HEK293T (cell line): ENCODE measurements around the gene HDAC11.
"Not testable (repeated sequence)": the region's sequence is repeated elsewhere in the genome, so short reads cannot be mapped to it uniquely, and the experiment has no call there.

Experiments
- CTCF ChIA-PET: fragments of 350-600 bp; formaldehyde crosslinking; extraction: SDS; loops from one replicate; lab custom pipeline; 2021; ENCODE audit warnings: antibody characterized with exemption, inconsistent platforms; lab: Yijun Ruan, JAX
- POLR2A ChIA-PET: fragments of 350-600 bp; formaldehyde crosslinking; extraction: SDS; loops from one replicate; lab custom pipeline; 2020; ENCODE audit warnings: antibody characterized with exemption, inconsistent platforms; lab: Yijun Ruan, JAX
- DNase-seq: peaks from one replicate; pipeline ENCODE4 v3.0.0; 2012; ENCODE audit warnings: mixed read lengths; ENCODE audit errors: extremely low spot score
- ARNT ChIP-seq: fragments of 450-650 bp; IDR thresholded peaks from 2 replicates; pipeline ENCODE4 v1.6.1; 2017; ENCODE audit warnings: mild to moderate bottlenecking
- BHLHE40 ChIP-seq: fragments of 450-650 bp; IDR thresholded peaks from 2 replicates; pipeline ENCODE4 v1.6.1; 2016; ENCODE audit warnings: mild to moderate bottlenecking, moderate library complexity, borderline replicate concordance
- CTBP1 ChIP-seq: fragments of 450-650 bp; IDR thresholded peaks from 2 replicates; pipeline ENCODE4 v1.6.1; 2016; ENCODE audit warnings: borderline replicate concordance
- ELF4 ChIP-seq: fragments of 450-650 bp; IDR thresholded peaks from 2 replicates; pipeline ENCODE4 v1.6.1; 2017; ENCODE audit warnings: antibody characterized with exemption
- FOXA1 ChIP-seq: fragments of 450-650 bp; IDR thresholded peaks from 2 replicates; pipeline ENCODE4 v1.6.1; 2016; ENCODE audit warnings: mild to moderate bottlenecking
- FOXK2 ChIP-seq: fragments of 450-650 bp; IDR thresholded peaks from 2 replicates; pipeline ENCODE4 v1.6.1; 2016; ENCODE audit warnings: mild to moderate bottlenecking
- FOXM1 ChIP-seq: fragments of 450-650 bp; IDR thresholded peaks from 2 replicates; pipeline ENCODE4 v1.6.1; 2017; ENCODE audit warnings: mild to moderate bottlenecking, borderline replicate concordance
- HDGF ChIP-seq: fragments of 450-650 bp; IDR thresholded peaks from 2 replicates; pipeline ENCODE4 v1.6.1; 2017; ENCODE audit warnings: antibody characterized with exemption, borderline replicate concordance
- L3MBTL2 ChIP-seq: fragments of 450-650 bp; conservative IDR thresholded peaks from 2 replicates; pipeline ENCODE4 v1.6.1; 2016; ENCODE audit warnings: mild to moderate bottlenecking
- LEF1 ChIP-seq: fragments of 450-650 bp; IDR thresholded peaks from 2 replicates; pipeline ENCODE4 v1.6.1; 2017; ENCODE audit warnings: mild to moderate bottlenecking, borderline replicate concordance
- NFRKB ChIP-seq: fragments of 450-650 bp; IDR thresholded peaks from 2 replicates; pipeline ENCODE4 v1.6.1; 2016; ENCODE audit warnings: mild to moderate bottlenecking, moderate library complexity
- PKNOX1 ChIP-seq: fragments of 450-650 bp; IDR thresholded peaks from 2 replicates; pipeline ENCODE4 v1.6.1; 2016
- SP1 ChIP-seq: fragments of 450-650 bp; IDR thresholded peaks from 2 replicates; pipeline ENCODE4 v1.6.1; 2017
- SUZ12 ChIP-seq: fragments of 450-650 bp; IDR thresholded peaks from 2 replicates; pipeline ENCODE4 v1.6.1; 2016; ENCODE audit warnings: mild to moderate bottlenecking
- TARDBP ChIP-seq: fragments of 450-650 bp; IDR thresholded peaks from 2 replicates; pipeline ENCODE4 v1.6.1; 2016
- ZNF384 ChIP-seq: fragments of 450-650 bp; IDR thresholded peaks from 2 replicates; pipeline ENCODE4 v1.6.1; 2016

HDAC11 gene

GRCh38 chr3:13516760-13517135 lies 36.6 kb downstream of the HDAC11 start:
- DNase-seq: no peak
- CTCF ChIA-PET: no interaction called here
- TF ChIP-seq CTBP1 (no peak), LEF1 (no peak), ZNF384 (no peak), ELF4 (no peak), FOXK2 (no peak), FOXA1 (no peak), FOXM1 (no peak), SP1 (no peak), PKNOX1 (no peak), ARNT (no peak), TARDBP (no peak), SUZ12 (no peak), L3MBTL2 (no peak), NFRKB (no peak)
- POLR2A ChIA-PET: no interaction called here

GRCh38 chr3:13517253-13517977 lies 37.3 kb downstream of the HDAC11 start:
- CTCF ChIA-PET: no interaction called here
- DNase-seq: no peak
- POLR2A ChIA-PET: no interaction called here
- no peak for TF ChIP-seq HDGF
- no peak for TF ChIP-seq TARDBP
- no peak for TF ChIP-seq FOXK2
- TF ChIP-seq BHLHE40: no peak
- TF ChIP-seq LEF1: no peak
- TF ChIP-seq FOXM1: no peak
- TF ChIP-seq ZNF384: no peak
- TF ChIP-seq FOXA1: no peak
- TF ChIP-seq NFRKB: no peak
- no peak for TF ChIP-seq PKNOX1
- no peak for TF ChIP-seq ELF4

- ChIA-PET CTCF (no interaction called here), POLR2A (no interaction called here)
- TF ChIP-seq PKNOX1 (no peak), L3MBTL2 (no peak), ELF4 (no peak), LEF1 (no peak), FOXM1 (no peak), TARDBP (no peak), SP1 (no peak)
- no peak for DNase-seq
Observed at GRCh38 chr3:13518516-13518953, 38.4 kb downstream of the HDAC11 start.

- CTCF ChIA-PET: interaction anchor here (1.0 kb wide), 1 partner anchor 19 kb away, joined by 3 read pairs; no protein-coding TSS in a partner anchor
- POLR2A ChIA-PET: no interaction called here
- DNase-seq: no peak
- no peak for TF ChIP-seq PKNOX1
- no peak for TF ChIP-seq NFRKB
- no peak for TF ChIP-seq FOXM1
- no peak for TF ChIP-seq FOXK2
- TF ChIP-seq HDGF: no peak
- no peak for TF ChIP-seq ZNF384
- TF ChIP-seq ARNT: no peak
- TF ChIP-seq LEF1: no peak
- TF ChIP-seq SP1: no peak
Observed at GRCh38 chr3:13519006-13519791, 39.1 kb downstream of the HDAC11 start.

- ChIA-PET POLR2A (no interaction called here), CTCF (interaction anchor here (1.0 kb wide), 1 partner anchor 20 kb away, joined by 3 read pairs; no protein-coding TSS in a partner anchor)
- TF ChIP-seq HDGF: no peak
- TF ChIP-seq L3MBTL2: no peak
- TF ChIP-seq FOXM1: no peak
- no peak for TF ChIP-seq BHLHE40
- TF ChIP-seq FOXK2: no peak
- no peak for TF ChIP-seq CTBP1
- no peak for TF ChIP-seq SP1
- TF ChIP-seq NFRKB: no peak
- no peak for TF ChIP-seq ZNF384
- no peak for DNase-seq
Observed at GRCh38 chr3:13520326-13520880, 40.3 kb downstream of the HDAC11 start.

GRCh38 chr3:13521309-13521708 lies 41.2 kb downstream of the HDAC11 start:
- CTCF ChIA-PET: no interaction called here

GRCh38 chr3:13521749-13522148 lies 41.6 kb downstream of the HDAC11 start:
- CTCF ChIA-PET, POLR2A ChIA-PET, DNase-seq: not testable (repeated sequence)

More at GRCh38 chr3:13521309-13521708, 41.2 kb downstream of the HDAC11 start:
- no peak for DNase-seq
- POLR2A ChIA-PET: no interaction called here
- TF ChIP-seq HDGF: no peak
- no peak for TF ChIP-seq CTBP1
- no peak for TF ChIP-seq FOXM1
- TF ChIP-seq LEF1: no peak
- TF ChIP-seq ELF4: no peak
